ENCODE measurements around the gene RNU1-3. TPM values are rescaled to one million over a fixed set of nuclear protein-coding genes. Genes with fewer than 3 reads are reported as not detected.
"Not testable (repeated sequence)": the region's sequence is repeated elsewhere in the genome, so short reads cannot be mapped to it uniquely, and the experiment has no call there.

RNU1-3 gene
- total RNA-seq, 1 donor from 2014 or later: 1,356 TPM

DNA sequence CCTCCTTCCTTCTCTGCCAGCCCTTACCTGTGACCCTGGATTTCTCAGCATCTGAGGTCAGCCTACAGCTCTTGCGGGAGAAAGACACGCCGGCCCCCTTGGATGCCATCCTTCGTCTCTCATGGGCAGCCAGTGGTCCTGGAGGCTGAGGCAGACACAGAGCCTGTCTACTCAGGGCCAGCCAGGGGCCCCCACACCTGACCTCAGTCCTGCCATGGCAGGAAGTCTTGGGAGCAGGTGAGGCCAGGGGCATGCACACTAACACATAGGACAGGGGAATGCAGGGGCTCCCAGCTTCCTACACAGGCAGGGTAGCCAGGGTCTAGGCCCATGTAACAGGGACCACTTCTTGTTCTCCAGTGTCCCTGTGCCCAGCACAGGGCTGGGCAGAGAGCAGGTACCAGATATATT, 23.7 kb downstream of the RNU1-3 start:
- H3K4me1 ChIP-seq (ENCODE audit: insufficient read depth, low read length): peaks cover 19% of the 10 kb centered on the region
- not testable (repeated sequence) for H2AFZ ChIP-seq (ENCODE audit: low read depth, low read length); H3K36me3 Mint-ChIP-seq (ENCODE audit: low read depth, unreplicated experiment); H3K4me1 Mint-ChIP-seq (ENCODE audit: low read depth, unreplicated experiment); H3K27ac ChIP-seq (ENCODE audit: low read depth, low read length); H3K27ac Mint-ChIP-seq (ENCODE audit: unreplicated experiment); H3K9me3 Mint-ChIP-seq (ENCODE audit: unreplicated experiment); DNase-seq (ENCODE audit: low read depth); H3K36me3 ChIP-seq (ENCODE audit: insufficient read depth, low read length); H3K27me3 Mint-ChIP-seq (ENCODE audit: low read depth, unreplicated experiment); H3K27me3 ChIP-seq (ENCODE audit: insufficient read depth, low read length); H3K9me3 ChIP-seq (ENCODE audit: insufficient read depth, low read depth, low read length); FAIRE-seq; H3K4me3 ChIP-seq (ENCODE audit: insufficient read depth, low read depth, low read length); H3K4me3 Mint-ChIP-seq (ENCODE audit: unreplicated experiment)
- H3K9ac ChIP-seq (ENCODE audit: low read length): peak overlapping the region; percentile 2
- peaks cover 61% of the 10 kb centered on the region for H3K79me2 ChIP-seq (ENCODE audit: insufficient read depth, low read length)
- peak overlapping the region; percentile 89 for H3K4me2 ChIP-seq (ENCODE audit: low read length)
- H4K20me1 ChIP-seq (ENCODE audit: insufficient read depth, low read length): peaks cover 20% of the 10 kb centered on the region

DNA sequence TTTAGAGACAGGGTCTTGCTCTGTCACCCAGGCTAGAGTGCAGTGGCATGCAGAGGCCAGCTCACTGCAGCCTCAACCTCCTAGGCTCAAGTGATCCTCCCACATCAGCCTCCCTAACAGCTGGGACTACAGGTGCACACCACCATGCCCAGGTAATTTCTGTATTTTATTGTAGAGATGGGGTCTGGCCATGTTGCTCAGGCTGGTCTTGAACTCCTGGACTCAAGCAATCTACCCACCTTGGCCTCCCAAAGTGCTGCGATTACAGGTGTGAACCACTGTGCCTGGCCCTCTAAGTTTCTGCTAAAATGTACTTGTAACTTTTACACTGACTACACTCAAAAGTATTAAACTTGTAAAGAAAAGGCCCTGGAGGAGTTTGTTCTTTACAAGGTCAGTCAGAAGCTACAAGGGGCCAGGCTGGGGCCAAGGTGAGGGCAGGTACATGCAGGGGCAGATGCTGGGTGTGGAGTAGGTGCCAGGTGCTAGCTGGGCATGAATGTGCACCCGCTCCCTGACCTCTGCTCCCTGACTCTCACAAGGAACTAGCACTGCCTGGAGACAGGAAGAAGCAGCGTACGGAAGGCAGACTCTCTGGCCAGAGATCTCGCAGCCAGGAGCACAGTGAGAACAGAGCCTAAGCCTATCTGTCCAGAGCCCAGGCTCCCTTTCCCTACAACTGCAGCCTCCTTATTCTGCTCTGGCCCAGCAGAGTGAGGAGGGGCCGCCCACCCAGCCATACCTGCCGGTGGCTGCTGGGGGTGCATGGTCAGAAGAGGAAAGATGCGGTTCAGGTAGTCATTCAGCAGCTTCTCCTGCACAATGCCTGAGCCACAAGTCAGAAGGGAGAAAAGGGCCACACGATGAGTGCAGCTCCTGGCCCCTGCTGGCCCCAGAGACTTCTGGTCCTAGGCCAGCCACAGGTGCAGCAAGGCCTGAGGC, 24.5 kb downstream of the RNU1-3 start:
- FAIRE-seq; H3K4me3 Mint-ChIP-seq (ENCODE audit: unreplicated experiment); H3K4me3 ChIP-seq (ENCODE audit: insufficient read depth, low read depth, low read length); H3K27ac ChIP-seq (ENCODE audit: low read depth, low read length); H3K4me1 Mint-ChIP-seq (ENCODE audit: low read depth, unreplicated experiment); H3K36me3 Mint-ChIP-seq (ENCODE audit: low read depth, unreplicated experiment); H2AFZ ChIP-seq (ENCODE audit: low read depth, low read length); H3K9me3 Mint-ChIP-seq (ENCODE audit: unreplicated experiment); H3K4me2 ChIP-seq (ENCODE audit: low read length); DNase-seq (ENCODE audit: low read depth); H3K27me3 Mint-ChIP-seq (ENCODE audit: low read depth, unreplicated experiment); H3K27ac Mint-ChIP-seq (ENCODE audit: unreplicated experiment); H3K27me3 ChIP-seq (ENCODE audit: insufficient read depth, low read length); H3K36me3 ChIP-seq (ENCODE audit: insufficient read depth, low read length); H3K9me3 ChIP-seq (ENCODE audit: insufficient read depth, low read depth, low read length): not testable (repeated sequence)
- Histone ChIP-seq H3K9ac (ENCODE audit: low read length) (peak overlapping the region; percentile 2), H3K79me2 (ENCODE audit: insufficient read depth, low read length) (peaks cover 61% of the 10 kb centered on the region), H3K4me1 (ENCODE audit: insufficient read depth, low read length) (peaks cover 19% of the 10 kb centered on the region), H4K20me1 (ENCODE audit: insufficient read depth, low read length) (peaks cover 20% of the 10 kb centered on the region)

DNA sequence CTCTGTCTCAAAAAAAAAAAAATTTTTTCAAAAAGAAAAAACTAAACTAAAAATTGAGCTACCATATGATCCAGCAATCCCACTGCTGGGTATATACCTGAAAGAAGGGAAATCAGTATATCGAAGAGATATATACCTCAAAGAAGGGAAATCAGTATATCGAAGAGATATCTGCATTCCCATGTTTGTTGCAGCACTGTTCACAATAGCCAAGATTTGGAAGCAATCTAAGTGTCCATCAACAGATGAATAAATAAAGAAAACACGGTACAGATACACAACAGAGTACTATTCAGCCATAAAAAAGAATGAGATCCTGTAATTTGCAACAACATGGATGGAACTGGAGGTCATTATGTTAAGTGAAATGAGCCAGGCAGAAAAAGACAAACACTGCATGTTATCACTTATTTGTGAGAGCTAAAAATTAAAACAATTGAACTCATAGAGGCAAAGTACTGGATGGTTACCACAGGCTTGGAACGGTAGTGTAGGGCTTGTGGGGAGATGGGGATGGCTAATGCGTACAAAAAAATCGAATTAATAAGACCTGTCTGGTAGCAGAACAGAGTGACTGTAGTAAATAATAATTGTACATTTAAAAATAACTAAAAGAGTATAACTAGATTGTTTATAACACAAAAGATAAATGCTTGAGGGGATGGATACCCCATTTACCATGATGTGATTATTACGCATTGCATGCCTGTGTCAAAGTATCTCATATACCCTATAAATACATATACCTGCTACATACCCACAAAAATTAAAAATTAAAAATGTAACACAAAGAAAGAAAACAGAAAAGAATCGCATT, 25.4 kb downstream of the RNU1-3 start:
- H3K27me3 ChIP-seq (ENCODE audit: insufficient read depth, low read length); H2AFZ ChIP-seq (ENCODE audit: low read depth, low read length); H3K4me1 Mint-ChIP-seq (ENCODE audit: low read depth, unreplicated experiment); H3K4me2 ChIP-seq (ENCODE audit: low read length); H3K27ac ChIP-seq (ENCODE audit: low read depth, low read length); H3K36me3 Mint-ChIP-seq (ENCODE audit: low read depth, unreplicated experiment); H3K4me3 Mint-ChIP-seq (ENCODE audit: unreplicated experiment); H3K9ac ChIP-seq (ENCODE audit: low read length); H3K36me3 ChIP-seq (ENCODE audit: insufficient read depth, low read length); H3K27ac Mint-ChIP-seq (ENCODE audit: unreplicated experiment); H3K9me3 ChIP-seq (ENCODE audit: insufficient read depth, low read depth, low read length); DNase-seq (ENCODE audit: low read depth); H3K27me3 Mint-ChIP-seq (ENCODE audit: low read depth, unreplicated experiment); H3K9me3 Mint-ChIP-seq (ENCODE audit: unreplicated experiment); H3K4me3 ChIP-seq (ENCODE audit: insufficient read depth, low read depth, low read length); FAIRE-seq: not testable (repeated sequence)
- Histone ChIP-seq H3K4me1 (ENCODE audit: insufficient read depth, low read length) (peaks cover 19% of the 10 kb centered on the region), H4K20me1 (ENCODE audit: insufficient read depth, low read length) (peaks cover 28% of the 10 kb centered on the region), H3K79me2 (ENCODE audit: insufficient read depth, low read length) (peaks cover 67% of the 10 kb centered on the region)

DNA sequence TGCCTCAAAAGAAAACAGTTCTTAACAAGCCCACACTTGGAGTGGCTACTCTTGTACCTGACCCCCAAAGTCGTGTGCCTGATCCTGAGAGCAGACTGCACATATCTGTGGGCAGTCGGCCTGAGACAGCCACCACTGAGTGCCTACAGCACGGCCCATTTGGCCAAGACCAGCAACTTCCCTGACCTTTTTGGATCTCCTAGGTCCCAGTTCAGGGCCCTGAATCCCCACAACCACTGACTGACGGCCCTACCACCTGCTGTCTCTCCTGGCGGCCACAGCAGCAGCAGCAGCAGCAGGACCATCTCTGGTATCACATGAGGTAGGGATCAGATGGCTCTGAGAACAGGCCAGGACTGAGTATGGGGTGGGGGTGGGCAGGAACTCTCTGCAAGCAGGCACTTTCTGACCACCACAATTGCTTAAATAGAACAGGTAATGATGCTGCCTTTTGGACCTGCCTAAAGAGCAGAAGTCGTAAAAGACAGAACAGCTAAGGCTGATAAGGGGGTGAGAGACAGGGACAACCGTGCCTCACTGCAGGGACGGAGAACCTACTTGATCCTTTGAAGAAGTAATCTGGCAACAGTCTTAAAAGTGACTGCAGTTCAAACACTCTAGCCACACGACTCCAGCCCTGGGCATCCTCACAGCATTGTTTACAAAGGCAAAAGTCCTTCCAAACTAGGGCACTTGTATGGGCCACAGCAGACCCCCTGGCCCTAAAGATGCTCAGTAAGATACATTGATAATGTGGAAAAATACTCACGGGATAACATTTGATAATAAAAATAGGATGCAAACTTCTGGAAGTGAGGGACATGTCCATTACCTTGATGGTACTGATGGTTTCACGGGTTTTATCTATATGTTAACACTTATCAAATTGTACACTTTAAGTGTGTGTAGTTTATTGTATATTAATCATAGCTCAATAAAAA, 27.4 kb downstream of the RNU1-3 start:
- H3K36me3 Mint-ChIP-seq (ENCODE audit: low read depth, unreplicated experiment); H3K9ac ChIP-seq (ENCODE audit: low read length); H3K27me3 Mint-ChIP-seq (ENCODE audit: low read depth, unreplicated experiment); DNase-seq (ENCODE audit: low read depth); H3K36me3 ChIP-seq (ENCODE audit: insufficient read depth, low read length); H3K27me3 ChIP-seq (ENCODE audit: insufficient read depth, low read length); H3K9me3 ChIP-seq (ENCODE audit: insufficient read depth, low read depth, low read length); H3K27ac ChIP-seq (ENCODE audit: low read depth, low read length); H3K4me3 ChIP-seq (ENCODE audit: insufficient read depth, low read depth, low read length); H3K4me1 Mint-ChIP-seq (ENCODE audit: low read depth, unreplicated experiment); H2AFZ ChIP-seq (ENCODE audit: low read depth, low read length); H3K27ac Mint-ChIP-seq (ENCODE audit: unreplicated experiment); FAIRE-seq; H3K4me3 Mint-ChIP-seq (ENCODE audit: unreplicated experiment); H3K4me2 ChIP-seq (ENCODE audit: low read length); H3K9me3 Mint-ChIP-seq (ENCODE audit: unreplicated experiment): not testable (repeated sequence)
- H4K20me1 ChIP-seq (ENCODE audit: insufficient read depth, low read length): peaks cover 40% of the 10 kb centered on the region
- peaks cover 12% of the 10 kb centered on the region for H3K4me1 ChIP-seq (ENCODE audit: insufficient read depth, low read length)
- peaks cover 70% of the 10 kb centered on the region for H3K79me2 ChIP-seq (ENCODE audit: insufficient read depth, low read length)

DNA sequence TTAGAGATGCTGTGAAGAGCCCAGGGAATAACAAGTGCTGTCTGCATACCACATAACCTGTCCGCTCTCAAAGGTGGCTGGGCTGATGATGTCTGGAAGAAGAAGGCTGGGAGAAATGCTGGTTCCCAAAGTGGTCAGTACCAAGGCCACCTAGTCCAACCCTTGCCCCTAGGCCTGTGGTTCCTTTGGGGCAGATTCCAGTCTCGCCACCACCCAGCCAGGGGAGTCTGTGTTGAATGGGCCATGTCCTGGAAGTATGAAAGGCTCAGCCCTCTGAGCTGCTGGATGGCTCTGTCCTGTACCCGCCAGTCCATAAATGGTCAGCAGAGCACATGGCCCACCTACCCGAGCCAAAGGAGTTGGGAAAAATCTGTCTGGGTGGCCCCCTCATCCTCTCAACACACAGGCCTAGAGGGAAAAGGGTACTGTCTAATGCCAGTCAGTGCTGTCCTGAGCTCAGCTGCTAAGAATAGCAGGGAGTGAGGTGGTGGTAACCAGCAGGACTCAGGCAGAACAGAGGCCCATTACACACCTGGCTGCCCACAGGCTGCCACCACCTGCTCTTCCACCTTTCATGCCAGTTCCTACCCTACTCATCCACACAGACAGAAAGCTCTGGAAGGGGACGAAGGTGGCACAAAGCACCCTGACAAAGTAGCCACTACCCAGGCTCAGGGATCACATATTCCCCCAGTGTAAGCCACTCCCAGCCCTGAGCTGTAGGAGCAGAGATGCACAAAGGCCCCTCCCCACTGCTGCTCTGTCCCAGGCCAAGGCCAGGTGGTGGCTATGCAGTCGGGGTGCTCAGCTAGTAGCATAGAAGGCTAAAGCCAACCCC, 28.6 kb downstream of the RNU1-3 start:
- DNase-seq (ENCODE audit: low read depth); H3K36me3 ChIP-seq (ENCODE audit: insufficient read depth, low read length); H3K27me3 Mint-ChIP-seq (ENCODE audit: low read depth, unreplicated experiment): not testable (repeated sequence)

More for the DNA sequence above, 28.6 kb downstream of the RNU1-3 start:
- H3K36me3 Mint-ChIP-seq (ENCODE audit: low read depth, unreplicated experiment); H3K4me1 ChIP-seq (ENCODE audit: insufficient read depth, low read length); H3K4me3 Mint-ChIP-seq (ENCODE audit: unreplicated experiment); H3K4me2 ChIP-seq (ENCODE audit: low read length); FAIRE-seq; H3K9me3 ChIP-seq (ENCODE audit: insufficient read depth, low read depth, low read length); H3K9ac ChIP-seq (ENCODE audit: low read length); H3K9me3 Mint-ChIP-seq (ENCODE audit: unreplicated experiment); H3K27me3 ChIP-seq (ENCODE audit: insufficient read depth, low read length); H2AFZ ChIP-seq (ENCODE audit: low read depth, low read length); H3K4me1 Mint-ChIP-seq (ENCODE audit: low read depth, unreplicated experiment); H3K27ac Mint-ChIP-seq (ENCODE audit: unreplicated experiment); H3K4me3 ChIP-seq (ENCODE audit: insufficient read depth, low read depth, low read length); H3K27ac ChIP-seq (ENCODE audit: low read depth, low read length): not testable (repeated sequence)
- peaks cover 41% of the 10 kb centered on the region for H4K20me1 ChIP-seq (ENCODE audit: insufficient read depth, low read length)
- H3K79me2 ChIP-seq (ENCODE audit: insufficient read depth, low read length): peaks cover 58% of the 10 kb centered on the region
